ENCODE data around the gene FPGS.

GRCh38 chr9:127812011-127812410 lies 9.3 kb downstream of the FPGS start:
- TF ChIP-seq CTCF (IDR thresholded peaks at IDR 0.05): no peak
- no peak for TF ChIP-seq POLR2A (IDR thresholded peaks at IDR 0.05)
